Tibial nerve (tissue), 4 donors: ENCODE data around the gene DDX21. TPM values are rescaled to one million over a fixed set of nuclear protein-coding genes. Genes with fewer than 3 reads are reported as not detected.
A peak's percentile ranks its signal among the peaks of the same experiment; 100 is the strongest.
"Not testable (repeated sequence)": the region's sequence is repeated elsewhere in the genome, so short reads cannot be mapped to it uniquely, and the experiment has no call there.

Experiments
- DNase-seq, 2 donors: peaks; one replicate each; pipeline ENCODE4 v3.0.0-alpha.2; 2019; ENCODE audit warnings: low spot score in 2 of 2
- H3K27ac ChIP-seq, 4 donors: fragments of 200-600 bp; sonication (generic) in 3 of 4; one replicate each; pipeline ENCODE4 v1.5.1; 2017 to 2019; ENCODE audit warnings: mild to moderate bottlenecking in 1 of 4
- H3K27me3 ChIP-seq, 2 donors: fragments of 200-600 bp; sonication (generic) in 1 of 2; one replicate each; pipeline versions ENCODE4 v1.5.1 to v1.6.0; 2017 to 2019
- H3K36me3 ChIP-seq, 3 donors: fragments of 200-600 bp; sonication (generic); one replicate each; pipeline ENCODE4 v1.5.1; 2018 to 2019
- H3K4me1 ChIP-seq, 4 donors: fragments of 200-600 bp; sonication (generic) in 3 of 4; one replicate each; pipeline ENCODE4 v1.5.1; 2017 to 2019
- H3K4me3 ChIP-seq, 4 donors: fragments of 200-600 bp; sonication (generic) in 3 of 4; one replicate each; pipeline ENCODE4 v1.5.1; 2017 to 2019; ENCODE audit warnings: mild to moderate bottlenecking in 1 of 4, moderate library complexity in 1 of 4
- H3K9me3 ChIP-seq, 4 donors: fragments of 200-600 bp; sonication (generic) in 3 of 4; one replicate each; pipeline ENCODE4 v1.5.1; 2017 to 2019
- CTCF ChIP-seq, 5 experiments: fragments of 200-600 bp in 3 of 5; fragments of 450-650 bp in 2 of 5; sonication (generic) in 3 of 5; IDR thresholded peaks; one replicate each; pipeline ENCODE4 v1.5.1; 2016 to 2019; ENCODE audit warnings: antibody characterized with exemption in 5 of 5, mild to moderate bottlenecking in 3 of 5, moderate library complexity in 2 of 5
- EP300 ChIP-seq, 2 donors: sonication (generic); formaldehyde crosslinking; IDR thresholded peaks; one replicate each; pipeline ENCODE4 v1.6.1; 2017; ENCODE audit warnings: antibody characterized with exemption in 2 of 2, mild to moderate bottlenecking in 1 of 2
- POLR2A ChIP-seq, 2 donors: fragments of 450-650 bp; IDR thresholded peaks; one replicate each; pipeline ENCODE4 v1.6.1; 2017; ENCODE audit warnings: antibody characterized with exemption in 2 of 2, mild to moderate bottlenecking in 2 of 2, moderate library complexity in 2 of 2
- WGBS, 2 donors: methylation state at CpG; one replicate each; pipeline ENCODE4 v1.1.5; 2018; 5-methylcytosine and 5-hydroxymethylcytosine counted together
- total RNA-seq, 4 donors: library from RNA; depleted of rRNA; stranded (reverse); fragments of >200 nt; gene quantifications; one replicate each; pipeline ENCODE4 v1.1.0, GENCODE V29; 2016

DDX21 gene
- 10 to 100 TPM; 39.3 to 49.5 (median 41.1) TPM for total RNA-seq

GRCh38 chr10:68955832-68956532 is at the start of gene DDX21:
Gene DDX21, plus strand, starts transcription at chr10:68956170. Its CDS starts 56 bp downstream, at chr10:68956226.
- Histone ChIP-seq H3K4me1 (peaks cover 0 to 36% (median 8%) of the 10 kb centered on the region in 4 donors), H3K36me3 (peaks cover 0 to 23% (median 0%) of the 10 kb centered on the region in 3 donors), H3K4me3 (peak within 1 kb of the TSS; percentile 77 to 98 (median 96)), H3K9me3 (no peaks in the 10 kb centered on the region), H3K27ac (peak within 1 kb of the TSS; percentile 68 to 94 (median 87)), H3K27me3 (no peaks in the 10 kb centered on the region)
- WGBS, 2 donors = 0 to 1% methylated on average over 49 of the region's 53 CpGs
- peak; percentile 69 to 78 for DNase-seq
- TF ChIP-seq POLR2A (IDR thresholded peaks at IDR 0.05) (peak; percentile 29 to 62), CTCF (IDR thresholded peaks at IDR 0.05) (peak; percentile 44 to 65 (median 50)), EP300 (IDR thresholded peaks at IDR 0.05) (peak; percentile 74 to 87)

- no peak overlapping the region for H3K27ac ChIP-seq
- H3K9me3 ChIP-seq = no peaks in the 10 kb centered on the region
- TF ChIP-seq EP300 (IDR thresholded peaks at IDR 0.05) (no peak), POLR2A (IDR thresholded peaks at IDR 0.05) (no peak), CTCF (IDR thresholded peaks at IDR 0.05) (no peak)
- peaks cover 0 to 58% (median 0%) of the 10 kb centered on the region in 3 donors for H3K36me3 ChIP-seq
- H3K27me3 ChIP-seq = no peaks in the 10 kb centered on the region
- peaks cover 0 to 7% (median 0%) of the 10 kb centered on the region in 4 donors for H3K4me1 ChIP-seq
- no peak overlapping the region for H3K4me3 ChIP-seq
- no peak for DNase-seq
Observed at GRCh38 chr10:68924593-68924992, 31.4 kb upstream of the DDX21 start.

GRCh38 chr10:68925489-68925888 is 30.5 kb upstream of the DDX21 start:
- TF ChIP-seq POLR2A (IDR thresholded peaks at IDR 0.05) (no peak), EP300 (IDR thresholded peaks at IDR 0.05) (no peak), CTCF (IDR thresholded peaks at IDR 0.05) (no peak)
- DNase-seq = no peak
- H3K4me3 ChIP-seq = no peak overlapping the region
- peaks cover 0 to 7% (median 0%) of the 10 kb centered on the region in 4 donors for H3K4me1 ChIP-seq
- peaks cover 0 to 58% (median 0%) of the 10 kb centered on the region in 3 donors for H3K36me3 ChIP-seq
- no peak overlapping the region for H3K27ac ChIP-seq
- H3K27me3 ChIP-seq = no peaks in the 10 kb centered on the region
- H3K9me3 ChIP-seq = no peaks in the 10 kb centered on the region
- 95 to 96% methylated on average over 4 of the region's 4 CpGs for WGBS, 2 donors

GRCh38 chr10:68929157-68929556 is 26.8 kb upstream of the DDX21 start:
- not testable (repeated sequence) for H3K4me3 ChIP-seq, DNase-seq

GRCh38 chr10:68929888-68930287 is 26.1 kb upstream of the DDX21 start:
- not testable (repeated sequence) for DNase-seq, H3K27ac ChIP-seq, H3K4me3 ChIP-seq, H3K9me3 ChIP-seq, H3K4me1 ChIP-seq, H3K27me3 ChIP-seq
- H3K36me3 ChIP-seq = peaks cover 0 to 68% (median 0%) of the 10 kb centered on the region in 3 donors
- WGBS, 2 donors = 95 to 96% methylated on average over 8 of the region's 8 CpGs

More at GRCh38 chr10:68929157-68929556, 26.8 kb upstream of the DDX21 start:
- not testable (repeated sequence) for H3K27me3 ChIP-seq, H3K9me3 ChIP-seq, H3K4me1 ChIP-seq, H3K27ac ChIP-seq
- WGBS, 2 donors = 98% methylated on average over 2 of the region's 2 CpGs
- peaks cover 0 to 63% (median 0%) of the 10 kb centered on the region in 3 donors for H3K36me3 ChIP-seq

GRCh38 chr10:68932860-68933259 is 23.1 kb upstream of the DDX21 start:
- not testable (repeated sequence) for DNase-seq, H3K27ac ChIP-seq, H3K27me3 ChIP-seq, H3K4me3 ChIP-seq, H3K9me3 ChIP-seq, H3K4me1 ChIP-seq
- 96 to 97% methylated on average over 3 of the region's 3 CpGs for WGBS, 2 donors
- peaks cover 0 to 78% (median 0%) of the 10 kb centered on the region in 3 donors for H3K36me3 ChIP-seq
